Gastrocnemius medialis (tissue), 4 donors: ENCODE data around the gene OTX2. TPM values are rescaled to one million over a fixed set of nuclear protein-coding genes. Genes with fewer than 3 reads are reported as not detected.

Source experiments
- ATAC-seq, 2 donors: fragments of 150-250 bp; one replicate each; pipeline ENCODE4 v1.9.1; 2016
- DNase-seq, 2 donors: peaks; one replicate each; pipeline ENCODE4 v3.0.0-alpha.2; 2019
- H3K27ac ChIP-seq, 4 donors: fragments of 200-600 bp; sonication (generic); 1 replicate in 1 of 4; 2 replicates in 3 of 4; pipeline ENCODE4 v1.5.1; 2016 to 2018; ENCODE audit warnings: mild to moderate bottlenecking in 2 of 4, moderate library complexity in 1 of 4
- H3K27me3 ChIP-seq, 3 donors: fragments of 200-600 bp; sonication (generic) in 2 of 3; 1 replicate in 1 of 3; 2 replicates in 2 of 3; pipeline versions ENCODE4 v1.5.1 to v1.6.0; 2016 to 2019; ENCODE audit warnings: mild to moderate bottlenecking in 1 of 3, moderate library complexity in 1 of 3
- H3K36me3 ChIP-seq, 2 donors: fragments of 200-600 bp; sonication (generic) in 1 of 2; one replicate each; pipeline ENCODE4 v1.5.1; 2017 to 2018
- H3K4me1 ChIP-seq, 2 donors: fragments of 200-600 bp; sonication (generic) in 1 of 2; one replicate each; pipeline ENCODE4 v1.5.1; 2016 to 2017; ENCODE audit warnings: mild to moderate bottlenecking in 2 of 2
- H3K4me3 ChIP-seq, 4 donors: fragments of 200-600 bp; sonication (generic) in 3 of 4; 1 replicate in 1 of 4; 2 replicates in 3 of 4; pipeline ENCODE4 v1.5.1; 2016 to 2019; ENCODE audit warnings: mild to moderate bottlenecking in 2 of 4
- H3K9me3 ChIP-seq, 3 donors: fragments of 200-600 bp; sonication (generic) in 2 of 3; 1 replicate in 1 of 3; 2 replicates in 2 of 3; pipeline ENCODE4 v1.5.1; 2016 to 2019
- POLR2A ChIP-seq, 2 donors: fragments of 450-650 bp; IDR thresholded peaks; one replicate each; pipeline ENCODE4 v1.6.1; 2017; ENCODE audit warnings: antibody characterized with exemption in 2 of 2, mild to moderate bottlenecking in 2 of 2, moderate library complexity in 2 of 2
- in situ Hi-C, 4 donors: fragments of 200-750 bp; cut with MboI; loops; one replicate each; pipeline versions ENCODE4 v1.15.0 to v1.8.0; 2017; ENCODE audit warnings: low sequenced_read_pairs in 4 of 4
- intact Hi-C: fragments of 100-400 bp; cut with DNase I; formaldehyde crosslinking; loops from one replicate; pipeline ENCODE4 v1.15.1; 2023; ENCODE audit warnings: low total_unique reads
- total RNA-seq, 4 donors: library from RNA; depleted of rRNA; stranded (reverse); fragments of >200 nt; gene quantifications; one replicate each; pipeline versions ENCODE4 v1.1.0 to v1.2.3, GENCODE V29; 2016
- TF ChIP-seq, protein P1 (sequence below), 5 experiments: fragments of 450-650 bp in 3 of 5; fragments of 200-600 bp in 2 of 5; sonication (generic) in 2 of 5; IDR thresholded peaks in 4 of 5; conservative IDR thresholded peaks in 1 of 5; 1 replicate in 4 of 5; 2 replicates in 1 of 5; pipeline ENCODE4 v1.5.1; 2016 to 2019; ENCODE audit warnings: antibody characterized with exemption in 5 of 5, mild to moderate bottlenecking in 3 of 5, moderate library complexity in 3 of 5

OTX2 gene
- total RNA-seq, 4 donors from 2014 or later = not detected

DNA sequence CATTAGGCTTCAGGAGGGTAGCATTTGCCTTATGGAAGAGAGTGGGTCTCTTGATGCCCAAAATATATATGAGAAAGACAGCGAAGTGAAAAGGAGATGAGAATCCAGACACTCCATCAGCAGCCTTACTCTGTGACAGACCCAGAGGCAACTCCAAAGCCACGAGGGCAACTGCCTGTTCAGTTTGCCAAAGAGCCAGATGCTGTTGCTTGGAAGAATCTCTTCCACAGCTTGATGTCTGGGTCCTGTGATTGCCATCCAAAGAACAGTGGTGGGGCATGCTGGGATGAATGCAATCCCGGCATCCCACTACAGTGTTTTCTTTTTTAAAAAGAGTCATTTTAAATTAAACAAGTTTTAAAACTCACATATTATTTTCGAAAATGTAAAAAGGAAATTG lies 10.9 kb upstream of the OTX2 start:
- no peak for TF ChIP-seq POLR2A (IDR thresholded peaks at IDR 0.05)
- TF ChIP-seq, protein P1, sequence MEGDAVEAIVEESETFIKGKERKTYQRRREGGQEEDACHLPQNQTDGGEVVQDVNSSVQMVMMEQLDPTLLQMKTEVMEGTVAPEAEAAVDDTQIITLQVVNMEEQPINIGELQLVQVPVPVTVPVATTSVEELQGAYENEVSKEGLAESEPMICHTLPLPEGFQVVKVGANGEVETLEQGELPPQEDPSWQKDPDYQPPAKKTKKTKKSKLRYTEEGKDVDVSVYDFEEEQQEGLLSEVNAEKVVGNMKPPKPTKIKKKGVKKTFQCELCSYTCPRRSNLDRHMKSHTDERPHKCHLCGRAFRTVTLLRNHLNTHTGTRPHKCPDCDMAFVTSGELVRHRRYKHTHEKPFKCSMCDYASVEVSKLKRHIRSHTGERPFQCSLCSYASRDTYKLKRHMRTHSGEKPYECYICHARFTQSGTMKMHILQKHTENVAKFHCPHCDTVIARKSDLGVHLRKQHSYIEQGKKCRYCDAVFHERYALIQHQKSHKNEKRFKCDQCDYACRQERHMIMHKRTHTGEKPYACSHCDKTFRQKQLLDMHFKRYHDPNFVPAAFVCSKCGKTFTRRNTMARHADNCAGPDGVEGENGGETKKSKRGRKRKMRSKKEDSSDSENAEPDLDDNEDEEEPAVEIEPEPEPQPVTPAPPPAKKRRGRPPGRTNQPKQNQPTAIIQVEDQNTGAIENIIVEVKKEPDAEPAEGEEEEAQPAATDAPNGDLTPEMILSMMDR (IDR thresholded peaks at IDR 0.05 in 4 of 5, conservative IDR thresholded peaks at IDR 0.05 in 1 of 5) = no peak
- Histone ChIP-seq H3K4me3 (no peak overlapping the region), H3K27ac (no peak overlapping the region), H3K4me1 (no peaks in the 10 kb centered on the region), H3K27me3 (peaks cover 35 to 56% (median 45%) of the 10 kb centered on the region in 3 donors), H3K9me3 (no peaks in the 10 kb centered on the region), H3K36me3 (no peaks in the 10 kb centered on the region)
- in situ Hi-C loops (no loop called here), intact Hi-C loops (no loop called here)
- DNase-seq (no peak), ATAC-seq (no peak)

DNA sequence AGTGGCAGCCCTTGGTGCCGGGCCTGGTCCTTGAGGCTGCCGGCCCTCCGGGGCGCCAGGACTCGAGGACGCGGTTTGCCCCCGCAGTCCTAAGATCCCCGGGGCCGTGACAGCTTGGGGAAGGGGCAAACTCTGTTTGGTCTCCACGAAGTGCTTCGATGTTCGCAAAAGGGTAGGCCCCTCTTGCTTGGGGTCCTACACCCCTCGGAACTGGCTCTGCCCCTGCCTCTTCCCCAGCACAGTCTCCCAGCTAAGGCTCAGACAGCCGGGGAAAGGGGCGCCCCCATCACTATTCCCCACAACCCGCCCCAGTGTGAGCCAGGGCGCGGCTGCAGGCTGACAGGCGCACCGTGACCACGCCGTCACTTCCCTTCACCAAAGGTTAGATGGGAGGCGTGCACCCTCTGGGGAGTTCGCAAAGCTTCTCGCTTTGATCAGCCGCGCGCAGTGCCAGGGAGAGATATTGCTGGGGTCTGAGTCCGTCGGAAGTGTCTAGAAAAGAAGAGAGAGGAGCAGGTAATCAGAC lies 7.2 kb upstream of the OTX2 start:
- no peaks in the 10 kb centered on the region for H3K36me3 ChIP-seq
- ATAC-seq (no peak), DNase-seq (no peak)
- no peak overlapping the region for H3K4me3 ChIP-seq
- H3K27ac ChIP-seq = no peak overlapping the region
- intact Hi-C loops = no loop called here
- in situ Hi-C loops = no loop called here
- H3K4me1 ChIP-seq = no peaks in the 10 kb centered on the region
- TF ChIP-seq, protein P1 (IDR thresholded peaks at IDR 0.05 in 4 of 5, conservative IDR thresholded peaks at IDR 0.05 in 1 of 5) = no peak
- TF ChIP-seq POLR2A (IDR thresholded peaks at IDR 0.05) = no peak
- H3K9me3 ChIP-seq = no peaks in the 10 kb centered on the region
- peaks cover 73 to 84% (median 82%) of the 10 kb centered on the region in 3 donors for H3K27me3 ChIP-seq

DNA sequence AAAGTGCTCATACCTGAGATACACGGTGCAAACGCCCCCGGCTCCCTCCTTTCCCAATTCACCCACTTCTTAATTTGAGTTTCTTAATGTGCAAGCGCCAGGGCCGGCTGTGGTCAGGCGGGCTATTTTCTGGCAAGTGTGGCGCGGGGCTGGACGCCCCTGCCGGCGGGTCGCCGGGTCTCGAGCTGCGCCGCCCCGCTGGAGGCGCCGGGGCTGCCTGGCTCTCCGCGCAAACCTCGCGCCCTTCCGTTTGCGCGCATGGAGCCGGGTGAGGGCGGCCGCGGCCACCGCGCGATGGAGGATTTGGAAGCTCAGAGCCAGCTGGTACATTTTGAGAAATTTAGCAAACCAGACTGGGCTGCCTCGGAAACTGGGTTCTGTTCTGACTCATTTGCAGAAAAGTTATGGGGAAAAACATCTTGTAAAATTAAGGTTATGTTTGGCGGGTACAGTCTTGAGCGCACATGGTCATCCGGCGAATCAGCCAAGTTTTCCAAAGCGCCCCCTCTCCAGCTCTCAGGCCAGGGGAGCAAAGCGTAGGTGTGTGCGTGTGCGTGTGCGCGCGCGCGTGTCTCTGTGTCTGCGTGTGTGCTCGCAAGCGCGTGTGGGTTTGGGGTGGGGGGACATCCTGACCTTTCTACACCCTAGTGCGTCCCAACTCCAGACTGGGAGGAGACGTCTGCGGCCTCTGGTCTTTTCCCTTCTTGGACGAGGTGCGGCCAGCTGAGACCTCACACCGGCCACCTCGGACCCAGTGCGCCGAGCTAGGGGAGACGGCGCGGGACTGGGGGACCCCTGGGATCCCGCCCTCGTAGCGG lies 6.5 kb upstream of the OTX2 start:
- TF ChIP-seq POLR2A (IDR thresholded peaks at IDR 0.05) = no peak
- TF ChIP-seq, protein P1 (IDR thresholded peaks at IDR 0.05 in 4 of 5, conservative IDR thresholded peaks at IDR 0.05 in 1 of 5) = no peak
- Histone ChIP-seq H3K36me3 (no peaks in the 10 kb centered on the region), H3K9me3 (no peaks in the 10 kb centered on the region), H3K4me1 (no peaks in the 10 kb centered on the region), H3K27me3 (peaks cover 79 to 87% (median 85%) of the 10 kb centered on the region in 3 donors), H3K4me3 (no peak overlapping the region), H3K27ac (no peak overlapping the region)
- intact Hi-C loops = no loop called here
- no peak for ATAC-seq
- DNase-seq = no peak
- in situ Hi-C loops = no loop called here

DNA sequence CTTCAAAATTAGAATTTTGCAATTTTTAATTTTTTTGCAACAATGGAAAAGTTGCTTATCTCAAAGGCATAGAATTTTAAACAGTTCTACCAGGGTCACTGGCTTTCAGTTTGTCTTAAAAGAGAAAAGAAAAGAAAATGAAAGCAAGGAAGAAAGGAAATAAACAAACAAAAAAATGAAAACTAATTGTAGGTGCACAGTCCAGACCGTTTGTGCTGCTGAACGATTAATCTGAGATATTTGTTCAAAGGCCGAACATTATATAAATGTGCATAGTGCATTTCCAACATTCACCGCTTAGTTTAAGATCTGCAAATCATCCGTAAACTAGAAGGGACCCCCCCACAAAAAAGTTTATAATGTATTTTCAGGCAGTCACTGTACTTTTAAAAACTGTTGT lies 5.5 kb upstream of the OTX2 start:
- Histone ChIP-seq H3K4me3 (no peak overlapping the region), H3K36me3 (no peaks in the 10 kb centered on the region), H3K4me1 (no peaks in the 10 kb centered on the region), H3K27ac (no peak overlapping the region), H3K9me3 (no peaks in the 10 kb centered on the region), H3K27me3 (peaks cover 80 to 91% (median 87%) of the 10 kb centered on the region in 3 donors)
- in situ Hi-C loops (no loop called here), intact Hi-C loops (no loop called here)
- no peak for ATAC-seq
- DNase-seq = no peak
- no peak for TF ChIP-seq POLR2A (IDR thresholded peaks at IDR 0.05)
- TF ChIP-seq, protein P1 (IDR thresholded peaks at IDR 0.05 in 4 of 5, conservative IDR thresholded peaks at IDR 0.05 in 1 of 5) = no peak
